ENCODE measurements around the gene GNAI3. TPM values are rescaled to one million over a fixed set of nuclear protein-coding genes. Genes with fewer than 3 reads are reported as not detected.

Gene GNAI3
- total RNA-seq, 1 donor from 2014 or later: 8.7 TPM

DNA sequence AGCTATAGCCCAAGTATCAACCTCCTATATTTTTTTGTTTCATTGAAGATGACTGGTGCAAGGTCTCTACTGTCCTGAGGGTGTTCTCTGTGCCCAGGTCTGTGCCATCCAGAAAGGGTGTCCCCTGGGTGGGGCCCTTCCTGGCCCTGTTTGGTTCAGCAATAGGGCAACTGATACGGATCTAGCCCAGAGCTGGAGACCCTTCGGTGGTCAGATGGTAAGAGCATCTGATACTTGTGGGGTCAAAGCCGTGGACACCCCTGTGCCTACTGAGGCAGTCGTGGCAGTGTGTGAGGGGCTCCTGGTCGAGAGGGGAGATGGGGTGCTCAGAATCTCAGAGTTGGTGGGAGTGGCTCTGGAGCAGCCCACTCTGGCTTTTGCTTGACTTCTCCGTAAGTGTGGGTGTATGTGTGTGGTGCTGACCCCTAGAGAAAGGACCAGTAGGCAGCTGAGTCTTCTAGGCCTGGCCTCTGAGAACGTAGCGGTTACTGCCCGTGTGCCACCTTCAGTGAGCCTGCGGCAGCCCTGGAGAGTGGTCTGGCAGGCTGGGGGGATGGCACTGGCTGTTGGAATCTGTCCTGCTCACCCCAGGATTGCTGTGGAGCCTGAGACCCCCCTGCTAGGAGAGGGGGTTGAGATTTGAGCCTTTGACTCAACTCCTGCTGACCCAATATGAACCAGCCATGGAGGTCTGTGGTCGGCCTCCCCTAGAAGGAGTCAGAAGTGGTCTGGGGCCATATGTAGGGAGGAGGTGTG, 73.9 kb downstream of the GNAI3 start:
- DNase-seq (ENCODE audit: low read depth in 2 of 2): no peak

DNA sequence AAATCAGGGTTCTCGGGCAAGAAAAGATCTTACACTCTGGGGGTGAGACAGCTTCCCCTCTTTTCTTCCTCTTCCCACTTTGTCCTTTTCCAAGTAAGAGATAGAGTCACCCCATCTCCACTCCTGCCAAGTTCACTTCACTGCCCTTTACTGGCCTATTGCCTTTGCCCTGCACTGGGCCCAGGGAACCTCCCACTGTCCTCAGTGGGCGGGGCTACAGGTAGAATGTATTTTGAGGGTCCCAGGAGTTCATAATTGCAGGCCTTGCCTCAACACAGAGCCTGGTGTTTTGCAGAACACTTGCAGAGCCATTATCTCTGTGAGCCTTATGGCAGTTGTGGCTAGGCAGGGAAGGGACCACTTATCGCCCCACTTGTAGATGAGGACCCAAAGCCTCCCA, 74.5 kb downstream of the GNAI3 start:
- DNase-seq (ENCODE audit: low read depth in 2 of 2): no peak

DNA sequence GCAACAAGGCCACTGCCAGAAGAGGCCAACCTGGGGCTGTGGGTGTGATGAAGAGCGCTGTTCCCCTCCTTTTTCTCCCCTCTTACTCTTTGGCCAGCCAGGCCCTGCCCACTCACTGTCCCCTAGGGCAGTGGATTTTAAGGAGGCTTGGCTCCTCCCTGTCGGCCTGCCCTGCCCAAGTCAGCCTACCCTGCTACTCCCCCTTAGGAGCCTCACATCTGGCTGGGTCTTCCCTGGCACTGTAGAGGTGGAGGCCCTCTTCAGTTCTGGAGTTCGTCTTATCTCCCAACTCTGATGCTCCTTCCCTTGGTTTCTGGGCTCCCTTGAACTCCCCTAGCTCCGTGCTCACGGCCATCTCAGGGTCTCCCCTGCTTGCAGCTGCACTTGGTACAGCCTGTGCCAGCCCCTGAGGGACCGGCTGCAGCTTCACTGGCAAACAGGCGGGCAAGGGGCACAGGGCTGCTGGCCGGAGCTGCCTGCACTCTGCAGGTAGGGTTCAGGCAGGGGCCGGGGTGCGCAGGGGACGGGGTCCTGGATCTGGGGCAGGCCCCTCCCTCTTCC, 75.3 kb downstream of the GNAI3 start:
- DNase-seq (ENCODE audit: low read depth in 2 of 2): no peak

DNA sequence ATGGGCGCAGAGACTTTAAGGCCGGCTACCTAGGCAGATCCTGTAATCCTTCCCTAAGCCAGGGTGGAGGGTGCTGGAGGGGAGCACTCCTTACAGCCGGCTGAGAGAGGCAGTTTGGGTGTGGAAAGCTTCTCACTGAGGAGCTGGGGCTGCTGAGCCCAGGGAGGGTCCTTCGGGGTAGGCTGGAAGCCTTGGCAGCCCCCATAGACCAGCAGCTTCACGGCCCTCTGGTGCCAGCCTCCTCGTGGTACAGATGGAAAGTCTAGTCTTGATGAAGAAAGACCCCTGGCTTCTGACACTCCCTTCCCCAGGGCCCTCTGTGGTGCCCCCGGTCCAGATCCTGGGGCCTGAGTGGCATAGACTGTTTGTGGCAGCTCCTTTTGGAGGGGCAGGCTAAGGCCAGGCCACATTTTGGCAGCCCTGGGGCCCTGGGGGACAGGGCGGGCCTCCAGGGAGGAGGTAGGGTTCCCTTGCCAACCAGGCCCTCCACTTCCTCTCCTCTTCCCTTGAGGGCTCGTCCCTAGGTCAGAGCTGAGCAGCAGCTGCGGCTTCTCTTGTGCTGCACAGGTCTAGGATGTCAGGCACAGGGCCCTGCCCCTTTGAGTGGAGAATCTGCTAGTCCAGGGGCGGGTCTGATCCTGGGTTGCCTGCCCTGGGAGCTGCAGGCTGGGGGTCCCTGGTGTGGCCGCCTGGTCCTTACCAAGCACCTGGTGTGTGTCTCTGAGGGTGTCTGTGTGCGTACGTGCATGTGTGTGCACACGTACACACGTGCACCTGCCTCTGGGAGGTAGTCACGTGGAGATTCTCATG, 76.0 kb downstream of the GNAI3 start:
- DNase-seq (ENCODE audit: low read depth in 2 of 2): no peak

DNA sequence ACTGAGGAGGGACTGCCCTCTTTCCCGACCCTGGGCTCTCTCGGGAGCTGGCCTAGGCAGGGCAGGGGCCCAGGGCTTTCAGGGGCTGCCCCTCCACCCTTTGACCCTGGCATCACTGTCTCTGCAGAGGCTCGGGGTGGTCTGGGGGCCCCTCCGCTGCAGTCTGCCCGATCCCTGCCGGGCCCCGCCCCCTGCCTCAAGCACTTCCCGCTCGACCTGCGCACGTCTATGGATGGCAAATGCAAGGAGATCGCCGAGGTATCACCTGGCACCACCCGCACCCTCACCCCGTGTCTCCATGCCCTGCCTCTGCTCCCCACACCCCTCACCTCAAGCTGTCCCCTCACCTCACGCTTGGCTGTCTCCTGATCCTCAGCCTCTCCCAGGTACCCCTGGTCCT, 76.8 kb downstream of the GNAI3 start:
- DNase-seq (ENCODE audit: low read depth in 2 of 2): no peak

DNA sequence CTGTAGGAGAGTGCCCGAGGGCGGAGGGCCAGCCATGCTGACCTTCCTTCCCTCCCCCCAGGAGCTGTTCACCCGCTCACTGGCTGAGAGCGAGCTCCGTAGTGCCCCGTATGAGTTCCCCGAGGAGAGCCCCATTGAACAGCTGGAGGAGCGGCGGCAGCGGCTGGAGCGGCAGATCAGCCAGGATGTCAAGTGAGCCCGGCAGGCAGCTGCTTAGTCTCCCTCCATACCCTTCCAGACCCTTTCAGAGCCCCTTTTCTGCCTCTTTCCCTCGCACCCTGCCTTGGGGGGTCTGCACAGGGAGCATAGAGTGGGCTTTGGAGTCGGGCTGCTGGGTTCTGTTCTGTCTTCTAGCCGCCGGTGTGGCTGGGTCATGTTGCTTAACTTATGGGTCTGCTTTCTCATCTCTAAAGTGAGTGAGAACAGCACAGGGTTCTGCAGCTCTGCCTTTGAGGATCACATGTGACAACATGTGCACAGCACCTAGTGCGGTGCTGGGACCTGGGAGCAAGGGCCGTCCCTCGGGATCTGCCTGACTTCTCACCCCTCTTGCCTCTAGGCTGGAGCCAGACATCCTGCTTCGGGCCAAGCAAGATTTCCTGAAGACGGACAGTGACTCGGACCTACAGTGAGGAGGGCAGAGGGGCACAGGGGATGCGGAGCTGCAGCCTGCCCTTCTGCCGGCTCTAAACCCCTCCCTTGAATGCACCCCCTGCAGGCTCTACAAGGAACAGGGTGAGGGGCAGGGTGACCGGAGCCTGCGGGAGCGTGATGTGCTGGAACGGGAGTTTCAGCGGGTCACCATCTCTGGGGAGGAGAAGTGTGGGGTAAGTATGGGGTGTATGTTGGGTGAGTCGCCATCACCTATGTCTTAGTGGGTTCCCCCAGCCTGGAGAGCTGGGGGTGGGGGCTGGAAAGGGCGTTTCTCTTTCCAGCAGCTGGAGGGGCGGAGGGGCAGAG, 77.5 kb downstream of the GNAI3 start:
- no peak for DNase-seq (ENCODE audit: low read depth in 2 of 2)

DNA sequence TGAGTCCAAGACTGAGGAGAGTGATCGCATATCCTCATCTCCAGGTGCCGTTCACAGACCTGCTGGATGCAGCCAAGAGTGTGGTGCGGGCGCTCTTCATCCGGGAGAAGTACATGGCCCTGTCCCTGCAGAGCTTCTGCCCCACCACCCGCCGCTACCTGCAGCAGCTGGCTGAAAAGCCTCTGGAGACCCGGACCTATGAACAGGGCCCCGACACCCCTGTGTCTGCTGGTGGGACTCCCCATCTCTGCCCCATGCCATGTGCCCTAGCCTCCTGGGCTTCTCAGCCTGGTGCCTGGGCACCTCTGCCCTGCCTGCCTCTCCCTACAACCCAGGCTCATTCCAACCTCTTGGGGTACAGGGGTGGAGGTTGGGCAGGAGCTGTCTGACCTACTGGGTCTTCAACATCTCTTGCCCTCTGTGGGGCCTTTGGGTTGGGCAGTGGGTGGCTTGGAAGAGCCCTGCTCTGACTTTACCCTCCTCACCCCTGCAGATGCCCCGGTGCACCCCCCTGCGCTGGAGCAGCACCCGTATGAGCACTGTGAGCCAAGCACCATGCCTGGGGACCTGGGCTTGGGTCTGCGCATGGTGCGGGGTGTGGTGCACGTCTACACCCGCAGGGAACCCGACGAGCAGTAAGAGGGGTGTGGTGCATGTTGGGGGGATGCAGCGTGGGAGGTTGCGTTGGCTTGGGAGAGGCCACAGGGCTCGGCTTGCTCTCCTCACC, 78.4 kb downstream of the GNAI3 start:
- DNase-seq (ENCODE audit: low read depth in 2 of 2): no peak

DNA sequence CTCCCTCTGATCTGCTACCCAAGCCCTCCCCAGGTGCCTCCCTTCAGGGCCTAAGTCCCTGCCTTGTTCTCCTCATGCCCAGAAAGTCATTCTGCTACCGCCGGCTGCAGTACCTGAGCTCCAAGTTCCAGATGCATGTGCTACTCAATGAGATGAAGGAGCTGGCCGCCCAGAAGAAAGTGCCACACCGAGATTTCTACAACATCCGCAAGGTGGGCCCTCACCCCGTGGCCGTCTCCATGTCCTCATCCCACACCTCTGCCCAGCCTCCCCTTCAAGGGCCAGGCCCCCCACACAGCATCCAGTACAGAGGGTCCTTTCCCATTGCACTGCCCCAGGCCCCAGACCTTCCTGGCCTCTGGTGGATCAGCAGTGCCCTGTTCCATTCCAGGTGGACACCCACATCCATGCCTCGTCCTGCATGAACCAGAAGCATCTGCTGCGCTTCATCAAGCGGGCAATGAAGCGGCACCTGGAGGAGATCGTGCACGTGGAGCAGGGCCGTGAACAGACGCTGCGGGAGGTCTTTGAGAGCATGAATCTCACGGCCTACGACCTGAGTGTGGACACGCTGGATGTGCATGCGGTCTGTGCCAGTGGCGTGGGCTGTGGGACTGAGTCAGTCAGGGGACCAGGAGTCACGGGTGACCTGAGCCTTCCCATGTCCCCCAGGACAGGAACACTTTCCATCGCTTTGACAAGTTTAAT, 79.4 kb downstream of the GNAI3 start:
- no peak for DNase-seq (ENCODE audit: low read depth in 2 of 2)

DNA sequence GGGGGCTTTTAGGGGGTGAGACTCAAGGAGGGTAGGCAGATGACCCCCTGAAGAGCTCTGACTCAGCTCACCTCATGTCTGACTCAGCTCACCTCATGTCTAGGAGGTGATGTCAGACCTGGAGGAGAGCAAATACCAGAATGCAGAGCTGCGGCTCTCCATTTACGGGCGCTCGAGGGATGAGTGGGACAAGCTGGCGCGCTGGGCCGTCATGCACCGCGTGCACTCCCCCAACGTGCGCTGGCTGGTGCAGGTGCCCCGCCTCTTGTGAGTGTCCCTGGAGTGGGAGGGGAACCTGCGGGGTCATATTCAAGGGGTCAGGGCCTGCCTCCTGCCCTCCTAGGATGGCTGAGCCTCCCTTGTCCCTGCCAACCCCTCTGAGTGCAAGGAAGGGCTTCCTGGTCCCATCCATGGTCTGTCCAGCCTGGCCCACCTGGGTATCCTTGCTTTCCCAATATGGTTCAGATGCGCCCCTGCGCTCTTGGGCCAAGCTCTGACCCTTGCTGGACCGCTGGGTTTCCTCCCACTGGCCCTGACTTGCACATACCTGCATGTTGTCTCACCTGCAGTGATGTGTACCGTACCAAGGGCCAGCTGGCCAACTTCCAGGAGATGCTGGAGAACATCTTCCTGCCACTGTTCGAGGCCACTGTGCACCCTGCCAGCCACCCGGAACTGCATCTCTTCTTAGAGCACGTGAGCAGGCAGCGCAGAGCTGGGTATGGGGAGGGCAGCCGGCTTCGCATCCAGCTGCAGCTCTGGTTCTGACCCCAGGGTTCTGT, 80.3 kb downstream of the GNAI3 start:
- DNase-seq (ENCODE audit: low read depth in 2 of 2): no peak

DNA sequence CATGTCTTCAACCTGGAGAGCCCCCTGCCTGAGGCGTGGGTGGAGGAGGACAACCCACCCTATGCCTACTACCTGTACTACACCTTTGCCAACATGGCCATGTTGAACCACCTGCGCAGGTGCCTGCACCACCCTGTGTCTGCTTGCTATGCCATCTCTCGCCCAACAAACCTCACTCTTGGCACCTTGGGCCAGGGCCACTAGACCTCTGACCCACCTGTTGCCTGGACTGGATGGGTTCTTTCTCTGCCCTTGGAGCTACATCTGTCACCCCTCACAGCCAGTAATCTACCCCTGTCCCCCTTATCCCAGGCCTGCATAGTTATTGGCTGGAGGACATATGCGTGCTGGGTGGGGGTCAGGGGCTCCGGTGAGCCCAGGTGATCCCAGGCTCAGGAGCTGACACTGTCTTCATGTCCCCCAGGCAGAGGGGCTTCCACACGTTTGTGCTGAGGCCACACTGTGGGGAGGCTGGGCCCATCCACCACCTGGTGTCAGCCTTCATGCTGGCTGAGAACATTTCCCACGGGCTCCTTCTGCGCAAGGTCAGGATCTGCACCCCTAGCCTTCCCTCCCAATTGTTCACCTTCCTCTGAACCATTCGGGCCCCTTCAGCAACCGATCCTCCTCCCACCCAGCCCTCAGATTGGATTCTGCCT, 81.1 kb downstream of the GNAI3 start:
- DNase-seq (ENCODE audit: low read depth in 2 of 2): no peak

DNA sequence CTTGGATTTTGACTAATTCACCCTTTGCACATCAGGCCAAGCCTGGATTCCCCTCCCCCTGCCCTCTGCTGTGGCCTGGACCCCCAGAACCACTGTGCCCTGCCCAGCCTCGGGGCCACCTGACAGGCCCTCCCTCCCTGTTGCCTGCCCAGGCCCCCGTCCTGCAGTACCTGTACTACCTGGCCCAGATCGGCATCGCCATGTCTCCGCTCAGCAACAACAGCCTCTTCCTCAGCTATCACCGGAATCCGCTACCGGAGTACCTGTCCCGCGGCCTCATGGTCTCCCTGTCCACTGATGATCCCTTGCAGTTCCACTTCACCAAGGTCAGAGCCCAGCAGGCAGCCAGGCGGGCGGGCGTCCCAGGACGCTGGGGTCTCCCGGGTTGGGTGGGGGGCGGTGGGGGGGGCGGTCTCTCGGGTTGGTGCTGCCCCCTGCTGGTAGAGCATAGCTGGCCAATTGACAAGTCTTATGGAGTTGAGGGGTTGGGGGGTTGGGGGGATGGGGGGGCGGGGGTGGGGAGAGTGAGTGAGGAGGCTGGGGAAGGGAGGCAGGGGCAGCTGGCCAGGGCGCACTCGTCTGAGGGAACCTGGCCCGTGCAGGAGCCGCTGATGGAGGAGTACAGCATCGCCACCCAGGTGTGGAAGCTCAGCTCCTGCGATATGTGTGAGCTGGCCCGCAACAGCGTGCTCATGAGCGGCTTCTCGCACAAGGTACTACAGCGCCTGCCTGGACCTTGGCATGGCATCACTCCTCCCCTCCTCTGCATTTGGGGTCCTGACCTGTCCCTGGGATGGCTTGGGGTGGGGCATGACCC, 81.9 kb downstream of the GNAI3 start:
- DNase-seq (ENCODE audit: low read depth in 2 of 2): peak in 1 of 2 donors; percentile 45

DNA sequence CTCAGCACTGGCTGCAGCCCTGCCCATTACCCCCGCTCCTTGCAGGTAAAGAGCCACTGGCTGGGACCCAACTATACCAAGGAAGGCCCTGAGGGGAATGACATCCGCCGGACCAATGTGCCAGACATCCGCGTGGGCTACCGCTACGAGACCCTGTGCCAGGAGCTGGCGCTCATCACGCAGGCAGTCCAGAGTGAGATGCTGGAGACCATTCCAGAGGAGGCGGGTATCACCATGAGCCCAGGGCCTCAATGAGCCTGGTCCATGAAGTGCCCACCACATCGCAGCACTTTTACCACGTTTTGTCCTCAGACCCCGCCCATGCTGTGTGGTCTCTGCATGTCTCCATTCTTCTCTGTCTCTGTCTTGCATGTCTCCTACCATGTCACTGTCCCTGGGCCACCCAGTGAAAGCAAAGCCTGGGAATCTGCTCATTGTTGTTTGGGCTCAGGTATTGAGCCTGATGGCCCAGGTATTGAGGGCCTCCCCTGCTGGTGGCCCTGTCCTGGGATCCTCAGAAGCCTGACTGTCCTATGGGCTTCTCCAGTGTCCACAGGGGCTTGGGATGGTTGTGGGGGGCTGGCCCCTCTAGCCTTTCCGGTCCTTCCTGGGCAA, 82.6 kb downstream of the GNAI3 start:
- no peak for DNase-seq (ENCODE audit: low read depth in 2 of 2)

DNA sequence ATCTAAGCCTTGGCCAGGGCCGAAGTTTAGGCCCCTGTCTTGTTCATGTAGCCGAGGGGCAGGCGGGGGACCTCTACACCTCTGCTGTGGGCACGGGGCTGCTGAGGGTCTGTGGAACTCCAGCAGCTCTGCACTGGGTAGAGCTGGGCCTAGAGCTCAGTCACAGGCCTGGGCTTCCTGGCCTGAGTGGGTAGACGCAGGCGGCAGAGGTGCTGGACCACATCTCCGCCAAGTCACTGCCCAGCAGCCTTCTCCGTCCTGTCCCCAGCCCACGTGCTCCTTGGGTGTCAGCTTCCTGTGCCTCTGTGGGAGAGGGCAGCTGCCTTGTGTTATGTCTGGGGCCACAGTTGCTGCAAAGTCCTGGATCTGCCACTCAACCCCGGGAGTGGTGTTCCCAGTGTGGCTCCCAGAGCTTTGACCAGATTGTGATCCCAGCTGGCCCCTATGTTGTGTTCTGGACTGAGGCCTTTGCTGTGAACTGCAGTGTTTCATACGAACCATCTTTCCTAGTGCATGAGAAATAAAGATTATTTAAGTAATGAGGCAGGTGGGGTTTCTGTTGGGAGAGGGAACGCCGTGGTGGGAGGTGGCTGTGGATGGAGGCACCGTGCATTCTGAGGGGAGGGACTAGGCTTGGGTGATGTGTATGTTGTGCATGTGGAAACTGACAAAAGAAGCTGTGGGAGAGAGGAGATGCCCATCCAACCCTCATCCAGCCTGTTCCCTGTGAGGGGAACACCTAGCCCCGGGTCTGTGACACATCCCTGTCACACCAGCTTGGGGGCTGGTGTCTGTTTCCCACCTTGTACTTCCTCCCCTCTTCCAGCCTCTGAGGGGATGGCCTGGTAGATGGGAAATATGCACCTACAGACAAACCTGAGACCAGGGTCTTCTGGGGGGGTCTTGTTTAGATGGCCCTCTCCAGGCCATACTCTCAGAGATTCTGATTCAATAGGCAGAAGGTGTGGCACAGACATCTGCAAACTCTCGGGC, 83.4 kb downstream of the GNAI3 start:
- no peak for DNase-seq (ENCODE audit: low read depth in 2 of 2)

DNA sequence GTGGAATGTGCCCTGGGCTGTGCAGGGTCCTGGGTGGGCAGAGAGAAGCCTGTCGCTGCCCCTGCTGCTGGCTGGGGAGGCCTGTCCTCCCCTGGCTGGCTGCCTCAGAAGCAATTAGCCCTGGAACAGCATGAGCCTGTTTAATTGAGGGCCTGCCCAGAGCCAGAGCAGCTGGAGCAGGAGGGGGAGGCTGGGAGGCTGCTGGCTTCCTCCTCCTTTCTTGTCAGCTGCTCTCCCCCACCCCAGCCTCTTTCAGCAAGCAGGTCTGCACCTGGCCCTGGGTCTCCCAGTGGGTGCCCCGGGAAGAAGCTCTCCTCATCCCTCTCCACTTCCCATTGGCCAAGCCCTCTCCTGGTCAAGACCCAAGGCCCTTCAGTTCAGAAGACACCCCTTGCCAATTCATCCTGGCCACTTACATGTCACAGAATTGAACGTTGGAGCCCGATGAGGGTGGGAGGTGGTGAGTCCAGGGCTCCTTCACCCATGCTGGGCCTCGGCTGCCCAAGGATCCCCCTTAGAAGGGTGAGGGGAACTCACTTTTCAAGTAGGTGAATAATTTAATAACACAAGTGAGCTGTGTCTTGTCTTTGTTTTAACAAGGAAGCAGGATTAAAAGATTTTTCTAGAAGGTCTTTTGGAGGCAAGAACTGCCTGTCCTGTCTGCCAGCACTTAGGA, 84.4 kb downstream of the GNAI3 start:
- no peak for DNase-seq (ENCODE audit: low read depth in 2 of 2)

DNA sequence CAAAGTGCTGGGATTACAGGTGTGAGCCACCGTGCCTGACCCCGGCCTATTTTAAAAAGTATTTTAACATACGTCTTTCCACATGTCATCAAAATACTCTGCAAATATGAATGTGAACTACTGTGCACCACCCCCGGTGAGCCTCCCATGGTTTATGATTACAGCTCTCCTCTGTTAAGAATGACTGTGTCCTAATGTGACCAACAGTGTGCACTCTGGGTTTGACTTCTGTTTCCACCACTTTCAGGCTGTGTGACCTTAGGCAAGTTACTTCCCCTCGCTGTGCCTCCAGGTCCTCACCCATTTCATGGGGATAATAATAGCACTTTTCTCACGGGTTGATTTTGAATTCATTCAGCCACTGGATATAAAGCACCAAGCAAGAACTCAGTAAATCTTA, 85.9 kb downstream of the GNAI3 start:
- no peak for DNase-seq (ENCODE audit: low read depth in 2 of 2)
